AG10803 (cell line): Measurements from ENCODE around the gene RNPEPL1.

ENCODE experiments used
- DNase-seq: peaks from one replicate; pipeline ENCODE4 v3.0.0; 2010; ENCODE audit warnings: low read depth
- H3K4me3 ChIP-seq: 2 replicates; pipeline ENCODE4 v1.5.1; 2011; ENCODE audit warnings: mild to moderate bottlenecking, low read length, control low read depth
- TF ChIP-seq, protein P1 (sequence below): conservative IDR thresholded peaks from 2 replicates; pipeline ENCODE4 v1.5.1; 2011; ENCODE audit warnings: mild to moderate bottlenecking, low read length, control low read depth, inconsistent platforms

Gene RNPEPL1

DNA sequence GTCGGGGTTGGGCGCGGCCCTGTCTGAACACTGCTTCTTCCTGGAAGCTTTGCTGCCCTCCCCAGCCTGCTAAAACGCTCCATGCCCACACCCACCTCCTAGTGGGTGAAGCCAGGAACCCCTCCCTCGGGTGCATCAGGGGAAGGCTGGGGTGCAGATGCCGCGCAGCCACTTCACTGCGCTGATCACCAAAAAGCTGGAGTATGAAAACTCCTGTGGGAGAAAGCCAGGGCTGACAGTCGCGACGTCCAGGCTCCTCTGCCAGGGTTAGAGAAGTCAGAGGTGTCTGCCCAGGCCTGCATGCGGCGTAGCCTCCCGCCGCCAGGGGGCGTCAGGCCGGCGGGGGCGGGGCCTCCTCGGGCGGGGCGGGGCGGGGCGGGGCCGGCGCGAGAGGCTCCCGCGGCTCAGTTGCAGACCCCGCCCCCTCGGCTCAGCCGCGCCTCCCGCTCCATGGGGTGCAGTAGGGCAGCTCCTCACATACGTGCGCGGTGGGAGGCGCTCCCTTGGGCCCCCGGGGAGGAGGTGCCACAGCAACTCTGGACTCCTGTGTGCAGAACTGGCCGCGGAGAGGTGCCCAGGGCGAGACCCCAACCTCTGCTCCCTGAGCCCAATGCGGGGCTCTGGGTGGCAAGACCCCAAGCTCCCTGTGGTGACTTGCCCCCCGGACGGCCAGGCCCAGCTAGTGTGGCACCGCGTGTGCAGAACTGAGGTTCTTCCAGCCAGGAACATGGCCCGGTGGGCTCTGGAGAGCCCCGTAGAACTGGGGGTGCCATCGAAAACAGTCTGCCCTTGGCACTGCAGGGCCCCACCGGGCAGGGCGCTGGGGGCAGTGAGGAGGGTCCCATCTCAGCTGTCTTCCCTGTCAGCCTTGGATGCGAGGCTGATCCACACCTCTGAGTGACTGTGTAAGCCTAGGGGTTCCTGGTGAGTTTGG, 1.8 kb upstream of the RNPEPL1 start:
- H3K4me3 ChIP-seq, result peak overlapping the region; percentile 74
- peak; percentile 82 for DNase-seq
- TF ChIP-seq, protein P1, sequence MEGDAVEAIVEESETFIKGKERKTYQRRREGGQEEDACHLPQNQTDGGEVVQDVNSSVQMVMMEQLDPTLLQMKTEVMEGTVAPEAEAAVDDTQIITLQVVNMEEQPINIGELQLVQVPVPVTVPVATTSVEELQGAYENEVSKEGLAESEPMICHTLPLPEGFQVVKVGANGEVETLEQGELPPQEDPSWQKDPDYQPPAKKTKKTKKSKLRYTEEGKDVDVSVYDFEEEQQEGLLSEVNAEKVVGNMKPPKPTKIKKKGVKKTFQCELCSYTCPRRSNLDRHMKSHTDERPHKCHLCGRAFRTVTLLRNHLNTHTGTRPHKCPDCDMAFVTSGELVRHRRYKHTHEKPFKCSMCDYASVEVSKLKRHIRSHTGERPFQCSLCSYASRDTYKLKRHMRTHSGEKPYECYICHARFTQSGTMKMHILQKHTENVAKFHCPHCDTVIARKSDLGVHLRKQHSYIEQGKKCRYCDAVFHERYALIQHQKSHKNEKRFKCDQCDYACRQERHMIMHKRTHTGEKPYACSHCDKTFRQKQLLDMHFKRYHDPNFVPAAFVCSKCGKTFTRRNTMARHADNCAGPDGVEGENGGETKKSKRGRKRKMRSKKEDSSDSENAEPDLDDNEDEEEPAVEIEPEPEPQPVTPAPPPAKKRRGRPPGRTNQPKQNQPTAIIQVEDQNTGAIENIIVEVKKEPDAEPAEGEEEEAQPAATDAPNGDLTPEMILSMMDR, result peak; percentile 59

DNA sequence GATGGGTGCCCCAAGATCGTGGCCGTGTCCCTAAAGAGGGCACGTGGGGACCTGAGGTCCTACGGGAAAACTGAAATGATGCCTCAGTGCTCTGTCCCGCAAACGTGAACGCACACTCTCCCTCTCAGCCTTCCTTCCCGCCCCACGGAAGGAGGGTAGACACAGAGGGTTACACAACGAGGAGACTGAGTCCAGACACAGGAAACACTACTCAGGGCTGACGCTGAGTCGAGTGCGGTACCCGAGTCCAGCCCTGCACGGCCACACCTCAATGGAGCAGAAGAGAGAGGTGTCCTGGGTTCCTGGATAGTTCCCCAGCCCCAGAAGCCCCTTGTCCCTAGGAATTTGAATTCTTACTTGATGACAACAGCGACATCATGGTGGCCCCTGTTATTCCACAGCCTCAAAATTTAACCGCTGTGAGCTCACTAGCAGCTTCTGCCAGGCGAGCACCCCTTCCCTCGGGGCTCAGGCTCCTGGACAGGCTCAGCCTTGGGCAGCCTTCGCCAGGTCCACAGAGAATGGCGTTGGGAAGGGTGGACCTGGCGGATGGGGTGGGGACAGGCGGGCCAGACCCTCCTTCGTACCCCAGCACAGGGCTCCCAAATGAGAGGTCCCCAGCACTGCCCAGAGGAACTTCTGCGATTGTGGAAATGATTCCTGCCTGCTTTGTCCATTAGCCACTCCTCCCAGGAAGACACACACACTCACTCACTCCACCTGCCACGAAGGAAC, 980 bp upstream of the RNPEPL1 start:
- DNase-seq, result peak; percentile 24
- TF ChIP-seq, protein P1, result no peak
- peak overlapping the region; percentile 74 for H3K4me3 ChIP-seq

DNA sequence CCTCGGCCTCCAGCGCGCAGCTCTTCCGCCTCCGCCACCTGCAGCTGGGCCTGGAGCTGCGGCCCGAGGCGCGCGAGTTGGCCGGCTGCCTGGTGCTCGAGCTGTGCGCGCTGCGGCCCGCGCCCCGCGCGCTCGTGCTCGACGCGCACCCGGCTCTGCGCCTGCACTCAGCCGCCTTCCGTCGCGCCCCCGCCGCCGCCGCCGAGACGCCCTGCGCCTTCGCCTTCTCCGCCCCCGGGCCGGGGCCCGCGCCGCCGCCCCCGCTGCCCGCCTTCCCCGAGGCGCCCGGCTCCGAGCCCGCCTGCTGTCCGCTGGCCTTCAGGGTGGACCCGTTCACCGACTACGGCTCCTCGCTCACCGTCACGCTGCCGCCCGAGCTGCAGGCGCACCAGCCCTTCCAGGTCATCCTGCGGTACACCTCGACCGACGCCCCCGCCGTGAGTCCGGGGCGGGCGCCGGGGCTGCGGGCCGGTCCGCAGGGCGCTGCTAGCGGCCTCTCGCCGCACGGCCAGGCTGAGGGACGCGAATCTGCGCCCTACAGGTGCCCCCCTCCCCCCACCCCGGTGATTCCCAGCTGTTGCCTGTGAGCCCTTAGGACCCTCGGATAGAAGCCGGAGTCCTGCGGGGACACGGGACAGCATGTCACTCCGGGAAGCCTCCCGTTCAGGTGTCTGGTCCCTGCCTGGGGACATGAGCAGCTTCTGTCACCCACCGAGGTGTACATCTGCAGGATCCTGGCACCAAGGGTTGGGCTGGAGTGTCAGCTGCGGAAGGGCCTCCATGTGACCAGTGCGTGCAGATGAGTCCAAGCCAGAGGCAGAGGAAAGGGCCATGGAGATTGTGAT, 616 bp downstream of the RNPEPL1 start:
- TF ChIP-seq, protein P1, result no peak
- peak; percentile 59 for DNase-seq
- peak overlapping the region; percentile 68 for H3K4me3 ChIP-seq

DNA sequence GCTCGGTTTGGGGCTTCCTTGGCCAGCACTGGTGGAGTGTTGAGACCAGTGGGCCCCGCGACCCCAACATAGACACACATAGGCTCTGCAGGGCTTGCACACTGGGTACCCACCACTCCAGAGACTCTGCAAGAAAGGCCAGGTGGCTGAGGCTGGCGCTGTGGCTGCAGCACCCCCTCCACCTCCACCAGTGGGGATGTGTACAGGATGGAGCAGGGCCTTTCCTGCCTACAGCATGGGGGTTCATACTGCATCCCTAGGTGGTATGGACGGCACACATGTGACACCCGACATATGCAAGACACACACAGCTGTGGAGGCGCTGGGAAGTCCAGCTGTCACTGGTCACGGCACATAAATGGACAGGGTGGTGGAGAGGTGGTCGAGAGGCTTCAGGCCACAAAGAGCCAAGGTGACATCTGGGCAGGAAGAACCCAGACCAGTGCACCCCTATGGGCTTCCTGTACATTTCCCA, 1.3 kb downstream of the RNPEPL1 start:
- no peak for DNase-seq
- TF ChIP-seq, protein P1, result no peak
- H3K4me3 ChIP-seq, result peak overlapping the region; percentile 68

DNA sequence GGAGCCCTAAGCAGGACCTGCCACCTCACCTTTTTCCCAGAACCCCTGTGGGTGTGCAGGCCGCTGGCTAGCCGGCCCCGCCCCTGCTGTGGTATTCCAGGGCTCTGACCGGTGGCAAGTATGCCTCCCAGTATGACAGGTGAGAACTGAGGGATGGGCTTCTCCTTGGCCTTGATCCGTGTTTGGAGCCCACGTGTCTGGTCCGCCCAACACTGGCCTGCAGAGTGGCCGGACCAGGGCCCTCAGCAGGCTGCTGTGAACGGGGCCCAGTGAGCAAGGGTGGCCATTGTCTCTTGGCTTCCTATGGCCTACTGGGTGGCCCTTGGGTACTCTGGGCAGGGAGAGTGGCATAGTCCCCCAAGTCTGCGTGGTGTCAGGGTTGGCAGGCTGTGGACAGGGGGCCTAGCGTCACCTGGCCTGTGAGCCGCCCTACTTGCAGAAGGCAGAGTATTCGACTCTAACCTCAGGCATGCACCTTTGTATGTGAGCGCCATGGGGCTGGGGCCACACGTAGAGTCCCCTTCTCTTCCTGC, 1.8 kb downstream of the RNPEPL1 start:
- TF ChIP-seq, protein P1, result no peak
- DNase-seq, result no peak
- H3K4me3 ChIP-seq, result peak overlapping the region; percentile 68; the same call in 1 of the 2 replicates

DNA sequence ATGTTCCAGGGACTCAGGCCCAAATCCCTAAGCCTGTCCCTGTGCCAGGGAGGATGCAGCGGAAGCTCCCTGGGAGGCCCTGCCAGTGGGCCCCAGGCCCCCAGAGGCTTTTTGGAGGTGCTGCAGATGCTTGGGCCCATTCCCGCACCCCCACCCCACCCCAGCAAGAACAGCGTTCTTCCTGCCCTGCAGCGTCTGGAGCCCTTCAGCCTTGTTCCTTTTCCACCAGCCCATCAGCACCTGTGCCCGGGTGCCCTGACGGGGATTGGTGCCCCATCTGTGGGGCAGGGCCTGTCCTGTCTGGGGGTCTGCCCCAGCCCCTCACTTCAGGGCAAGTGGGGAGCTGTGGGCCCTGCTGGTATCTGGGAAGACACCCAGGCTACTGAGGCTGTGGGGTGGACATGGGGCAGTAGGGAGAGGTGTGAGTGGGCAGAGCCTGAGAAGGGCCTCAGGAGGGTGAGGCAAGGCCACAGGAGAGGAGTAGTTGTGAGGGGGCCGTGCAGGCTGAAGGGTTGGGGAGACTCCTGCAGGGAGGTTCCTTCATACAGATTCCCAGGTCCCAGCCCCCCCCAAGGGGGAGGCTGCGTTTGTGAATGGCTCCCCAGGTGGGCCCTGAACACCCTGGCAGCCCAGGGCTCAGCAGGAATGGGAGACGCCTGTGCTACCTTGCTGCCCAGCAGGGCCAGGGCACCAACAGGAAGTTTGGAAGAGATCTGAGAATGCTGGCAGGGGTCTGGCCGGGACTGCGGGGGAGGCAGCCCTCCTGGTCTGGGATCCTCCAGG, 2.4 kb downstream of the RNPEPL1 start:
- TF ChIP-seq, protein P1, result no peak
- DNase-seq, result no peak
- no peak overlapping the region; the same call in 1 of the 2 replicates for H3K4me3 ChIP-seq
